ENCODE data around the gene UBL3.

The UBL3 gene

DNA sequence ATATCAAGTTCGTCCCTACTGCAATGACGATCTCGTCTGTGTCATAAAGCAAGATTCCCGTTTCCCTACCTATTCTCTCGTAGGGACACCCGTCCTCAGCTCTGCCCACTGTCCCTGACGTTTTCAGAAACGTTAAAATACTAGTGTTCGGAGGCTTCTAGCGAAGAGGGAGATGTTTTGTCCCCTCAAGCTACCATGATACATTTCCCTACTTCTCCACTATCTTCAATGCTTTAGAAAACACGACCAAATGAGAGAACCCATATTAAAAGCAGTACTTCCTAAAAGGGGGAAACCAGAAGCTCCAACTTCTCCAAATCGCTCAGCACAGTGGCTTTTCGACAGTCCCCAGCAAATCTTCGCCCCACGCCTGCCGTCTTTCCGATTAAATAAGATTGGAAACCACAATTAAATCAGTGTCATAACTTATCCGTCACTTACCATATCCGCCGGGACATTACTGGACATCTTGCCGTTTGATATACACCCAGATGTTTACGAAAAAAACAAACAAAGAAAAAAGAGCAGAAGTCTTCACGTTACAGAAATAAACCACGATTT, 1.3 kb downstream of the UBL3 start:
- Histone ChIP-seq H3K27ac (peak overlapping the region; percentile 97), H3K4me3 (ENCODE audit: low read depth, low read length) (peak overlapping the region; percentile 85), H3K4me1 (peaks cover 2% of the 10 kb centered on the region), H3K9ac (peak overlapping the region; percentile 82), H3K36me3 (ENCODE audit: control insufficient read depth, insufficient read depth, low read length) (no peaks in the 10 kb centered on the region), H2AFZ (peak overlapping the region; percentile 86), H3K9me3 (ENCODE audit: control insufficient read depth, low read length) (no peaks in the 10 kb centered on the region), H3K79me2 (peaks cover 5% of the 10 kb centered on the region), H3K4me2 (ENCODE audit: low read length) (peak overlapping the region; percentile 81), H3K27me3 (ENCODE audit: control insufficient read depth, insufficient read depth, low read length) (no peaks in the 10 kb centered on the region)
- TF ChIP-seq, protein P1, sequence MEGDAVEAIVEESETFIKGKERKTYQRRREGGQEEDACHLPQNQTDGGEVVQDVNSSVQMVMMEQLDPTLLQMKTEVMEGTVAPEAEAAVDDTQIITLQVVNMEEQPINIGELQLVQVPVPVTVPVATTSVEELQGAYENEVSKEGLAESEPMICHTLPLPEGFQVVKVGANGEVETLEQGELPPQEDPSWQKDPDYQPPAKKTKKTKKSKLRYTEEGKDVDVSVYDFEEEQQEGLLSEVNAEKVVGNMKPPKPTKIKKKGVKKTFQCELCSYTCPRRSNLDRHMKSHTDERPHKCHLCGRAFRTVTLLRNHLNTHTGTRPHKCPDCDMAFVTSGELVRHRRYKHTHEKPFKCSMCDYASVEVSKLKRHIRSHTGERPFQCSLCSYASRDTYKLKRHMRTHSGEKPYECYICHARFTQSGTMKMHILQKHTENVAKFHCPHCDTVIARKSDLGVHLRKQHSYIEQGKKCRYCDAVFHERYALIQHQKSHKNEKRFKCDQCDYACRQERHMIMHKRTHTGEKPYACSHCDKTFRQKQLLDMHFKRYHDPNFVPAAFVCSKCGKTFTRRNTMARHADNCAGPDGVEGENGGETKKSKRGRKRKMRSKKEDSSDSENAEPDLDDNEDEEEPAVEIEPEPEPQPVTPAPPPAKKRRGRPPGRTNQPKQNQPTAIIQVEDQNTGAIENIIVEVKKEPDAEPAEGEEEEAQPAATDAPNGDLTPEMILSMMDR (IDR thresholded peaks at IDR 0.05), result no peak

DNA sequence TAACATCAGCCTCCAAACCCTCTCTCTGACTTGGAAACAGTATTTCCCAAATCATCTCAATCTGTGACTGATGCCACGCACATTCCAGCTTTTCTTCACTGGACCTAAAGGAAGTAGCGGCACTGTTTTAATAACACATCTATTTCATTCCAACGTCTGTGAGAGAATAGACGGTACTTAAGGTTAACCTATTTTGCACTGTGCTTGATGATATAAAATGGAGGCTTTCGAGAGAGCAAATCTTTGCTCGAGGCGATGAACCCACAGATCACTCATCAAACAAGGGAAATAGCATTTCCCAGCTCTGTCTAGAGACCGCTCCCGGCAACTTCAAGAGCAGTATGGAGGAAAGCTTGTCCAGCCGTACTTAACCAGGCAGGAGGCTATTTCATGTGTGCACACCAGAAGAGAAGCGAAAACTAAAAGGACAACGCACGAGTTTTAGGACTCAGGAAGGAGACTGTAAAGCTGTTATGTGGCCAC, 2.9 kb downstream of the UBL3 start:
- Histone ChIP-seq H2AFZ (peak overlapping the region; percentile 57), H3K79me2 (peaks cover 5% of the 10 kb centered on the region), H3K9me3 (ENCODE audit: control insufficient read depth, low read length) (no peaks in the 10 kb centered on the region), H3K9ac (no peak overlapping the region), H3K27me3 (ENCODE audit: control insufficient read depth, insufficient read depth, low read length) (no peaks in the 10 kb centered on the region), H3K4me3 (ENCODE audit: low read depth, low read length) (peak overlapping the region; percentile 42), H3K4me2 (ENCODE audit: low read length) (peak overlapping the region; percentile 59), H3K4me1 (peaks cover 2% of the 10 kb centered on the region), H3K36me3 (ENCODE audit: control insufficient read depth, insufficient read depth, low read length) (no peaks in the 10 kb centered on the region), H3K27ac (peak overlapping the region; percentile 58)
- TF ChIP-seq, protein P1 (IDR thresholded peaks at IDR 0.05), result no peak

DNA sequence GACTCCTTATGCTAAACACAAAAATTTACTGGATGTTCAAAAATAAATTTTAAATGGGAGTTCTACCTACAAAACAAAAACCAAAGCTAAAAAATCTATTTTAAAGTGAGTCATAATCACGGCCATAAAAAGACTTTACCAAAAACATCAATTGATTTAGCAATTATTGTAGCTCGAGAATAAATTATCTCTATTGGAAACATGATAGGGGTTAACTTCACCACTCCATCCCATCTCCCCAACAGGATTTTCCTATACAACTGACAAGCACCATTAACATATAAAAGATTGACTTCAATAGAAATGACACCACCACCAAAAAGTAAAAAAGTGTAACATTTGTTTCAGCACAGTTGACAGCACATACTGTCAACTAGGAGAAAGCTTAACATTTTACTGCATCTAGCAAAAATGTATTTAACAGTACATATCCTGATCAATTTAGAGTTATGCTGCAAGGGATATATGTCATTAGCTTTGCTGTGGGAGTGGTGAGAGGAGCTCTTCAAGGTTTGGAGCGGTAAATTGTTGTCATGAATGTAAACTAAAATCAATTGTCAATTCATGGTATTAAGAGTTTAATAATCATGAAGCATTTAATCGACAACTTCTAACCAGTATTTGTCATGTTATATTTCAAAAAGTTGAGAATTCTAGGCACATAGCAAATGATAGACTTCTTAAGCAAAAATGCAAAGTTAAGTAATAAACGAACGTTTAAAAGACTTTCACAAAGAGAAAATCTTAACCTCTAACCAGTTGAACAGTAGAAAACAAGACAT, 3.8 kb downstream of the UBL3 start:
- Histone ChIP-seq H3K36me3 (ENCODE audit: control insufficient read depth, insufficient read depth, low read length) (no peaks in the 10 kb centered on the region), H3K4me2 (ENCODE audit: low read length) (peak overlapping the region; percentile 59), H3K4me1 (peaks cover 2% of the 10 kb centered on the region), H2AFZ (no peak overlapping the region), H3K4me3 (ENCODE audit: low read depth, low read length) (peak overlapping the region; percentile 42), H3K27ac (peak overlapping the region; percentile 58), H3K9me3 (ENCODE audit: control insufficient read depth, low read length) (no peaks in the 10 kb centered on the region), H3K79me2 (peaks cover 5% of the 10 kb centered on the region), H3K9ac (no peak overlapping the region), H3K27me3 (ENCODE audit: control insufficient read depth, insufficient read depth, low read length) (no peaks in the 10 kb centered on the region)
- TF ChIP-seq, protein P1 (IDR thresholded peaks at IDR 0.05), result no peak

DNA sequence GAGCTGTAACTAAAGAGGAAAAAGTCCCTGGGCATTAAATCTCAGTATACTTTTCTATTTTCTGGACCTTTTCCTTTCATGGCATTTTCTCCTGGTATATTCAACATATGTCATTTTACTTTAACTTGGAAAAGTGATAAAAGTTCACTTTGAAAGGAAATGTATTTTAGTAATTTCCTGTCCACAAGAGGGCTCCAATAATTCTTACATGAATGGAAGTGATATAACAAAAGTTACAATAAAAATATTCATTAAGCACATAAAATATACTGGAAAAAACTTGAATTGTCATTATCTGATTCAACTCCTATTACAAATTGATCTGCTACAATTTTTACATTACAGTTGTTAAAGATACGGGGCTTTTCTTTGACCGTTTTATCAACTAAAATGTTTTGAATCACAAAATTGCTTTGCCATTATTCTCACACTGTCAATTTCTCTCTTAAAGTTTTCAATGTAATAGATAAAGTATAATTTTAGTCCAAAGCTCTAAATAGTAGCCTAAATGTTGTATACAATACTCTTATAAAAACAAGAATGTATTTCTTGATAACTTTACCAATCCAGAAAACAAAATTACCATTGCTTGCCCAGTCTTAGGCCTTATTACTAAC, 4.9 kb downstream of the UBL3 start:
- Histone ChIP-seq H3K4me2 (ENCODE audit: low read length) (no peak overlapping the region), H3K36me3 (ENCODE audit: control insufficient read depth, insufficient read depth, low read length) (no peaks in the 10 kb centered on the region), H3K9ac (no peak overlapping the region), H3K4me1 (peaks cover 2% of the 10 kb centered on the region), H3K27ac (no peak overlapping the region), H3K9me3 (ENCODE audit: control insufficient read depth, low read length) (no peaks in the 10 kb centered on the region), H2AFZ (no peak overlapping the region), H3K4me3 (ENCODE audit: low read depth, low read length) (no peak overlapping the region), H3K27me3 (ENCODE audit: control insufficient read depth, insufficient read depth, low read length) (no peaks in the 10 kb centered on the region), H3K79me2 (peaks cover 5% of the 10 kb centered on the region)
- TF ChIP-seq, protein P1 (IDR thresholded peaks at IDR 0.05), result peak; percentile 16
